Hepatocyte (in vitro differentiated cells): ENCODE data around the gene SYPL2. TPM values are rescaled to one million over a fixed set of nuclear protein-coding genes. Genes with fewer than 3 reads are reported as not detected.

Experiments used
- DNase-seq: peaks from one replicate; pipeline ENCODE4 v3.0.0-alpha.2; 2016; ENCODE audit warnings: low spot score
- H2AFZ ChIP-seq: fragments of 200-600 bp; sonication (generic); 2 replicates; pipeline ENCODE4 v1.6.0; 2016; ENCODE audit warnings: antibody characterized with exemption, mild to moderate bottlenecking
- H3K27ac ChIP-seq: fragments of 200-600 bp; sonication (generic); 2 replicates; pipeline ENCODE4 v1.5.1; 2016; ENCODE audit warnings: mild to moderate bottlenecking
- H3K27me3 ChIP-seq: fragments of 200-600 bp; sonication (generic); 2 replicates; pipeline ENCODE4 v1.6.1; 2016
- H3K36me3 ChIP-seq: fragments of 200-600 bp; sonication (generic); replicated peaks from 2 replicates; pipeline ENCODE4 v1.5.1; 2016; ENCODE audit warnings: low read depth; ENCODE audit not compliant: insufficient read depth
- H3K4me1 ChIP-seq: fragments of 200-600 bp; sonication (generic); 2 replicates; pipeline ENCODE4 v1.5.1; 2016; ENCODE audit warnings: mild to moderate bottlenecking, moderate library complexity; ENCODE audit not compliant: insufficient read depth
- H3K4me2 ChIP-seq: fragments of 200-600 bp; sonication (generic); 2 replicates; pipeline ENCODE4 v1.6.0; 2016
- H3K4me3 ChIP-seq: fragments of 200-600 bp; sonication (generic); 2 replicates; pipeline ENCODE4 v1.5.1; 2016; ENCODE audit warnings: mild to moderate bottlenecking
- H3K79me2 ChIP-seq: fragments of 200-600 bp; sonication (generic); 2 replicates; pipeline ENCODE4 v1.6.0; 2017; ENCODE audit warnings: mild to moderate bottlenecking
- H3K9me2 ChIP-seq: fragments of 200-600 bp; sonication (generic); replicated peaks from 2 replicates; pipeline ENCODE4 v1.6.0; 2017; ENCODE audit warnings: mild to moderate bottlenecking; ENCODE audit not compliant: insufficient read depth
- H3K9me3 ChIP-seq: fragments of 200-600 bp; sonication (generic); 2 replicates; pipeline ENCODE4 v1.5.1; 2016; ENCODE audit warnings: low read depth, mild to moderate bottlenecking
- H4K20me1 ChIP-seq: fragments of 200-600 bp; sonication (generic); 2 replicates; pipeline ENCODE4 v1.6.0; 2016; ENCODE audit warnings: mild to moderate bottlenecking; ENCODE audit not compliant: insufficient read depth, poor library complexity, severe bottlenecking
- CTCF ChIP-seq: fragments of 200-600 bp; sonication (generic); IDR thresholded peaks from 2 replicates; pipeline ENCODE4 v1.5.1; 2016; ENCODE audit warnings: antibody characterized with exemption, mild to moderate bottlenecking; ENCODE audit not compliant: poor library complexity
- EZH2 ChIP-seq: fragments of 200-600 bp; sonication (generic); IDR thresholded peaks from 2 replicates; pipeline ENCODE4 v1.6.1; 2016; ENCODE audit warnings: antibody characterized with exemption, mild to moderate bottlenecking, borderline replicate concordance
- EZH2phosphoT487 ChIP-seq: fragments of 200-600 bp; sonication (generic); IDR thresholded peaks from one replicate; pipeline ENCODE4 v1.6.1; 2018; ENCODE audit warnings: antibody characterized with exemption, mild to moderate bottlenecking, low read depth, moderate library complexity; ENCODE audit not compliant: unreplicated experiment, severe bottlenecking
- WGBS: methylation state at CpG from one replicate; pipeline ENCODE4 v1.1.6; 2016; ENCODE audit warnings: low lambda C conversion rate; ENCODE audit errors: missing lambda C conversion rate; 5-methylcytosine and 5-hydroxymethylcytosine counted together
- polyA plus RNA-seq: library from polyadenylated mRNA; unstranded; fragments of >200 nt; fragmentation: Nextera tagmentation; extraction: Ambion mirVana; gene quantifications from 2 replicates; pipeline ENCODE4 v1.2.1, GENCODE V29; 2016
- total RNA-seq: library from RNA; depleted of rRNA; stranded (reverse); fragments of >200 nt; gene quantifications from 2 replicates; pipeline ENCODE4 v1.2.3, GENCODE V29; 2014

The SYPL2 gene
- total and polyA plus RNA-seq, 2 experiments from 2014 or later, result 2.0 to 3.0 TPM

- DNase-seq, result no peak
- WGBS, result 99% methylated on average over 12 of the region's 12 CpGs
- Histone ChIP-seq H3K4me3 (no peak overlapping the region), H2AFZ (no peak overlapping the region), H3K36me3 (no peaks in the 10 kb centered on the region), H4K20me1 (no peaks in the 10 kb centered on the region), H3K27ac (no peak overlapping the region), H3K27me3 (no peaks in the 10 kb centered on the region), H3K79me2 (peaks cover 10% of the 10 kb centered on the region), H3K9me2 (no peaks in the 10 kb centered on the region), H3K4me1 (peaks cover 8% of the 10 kb centered on the region), H3K9me3 (no peaks in the 10 kb centered on the region), H3K4me2 (no peak overlapping the region)
- no peak for TF ChIP-seq EZH2phosphoT487
- TF ChIP-seq CTCF, result no peak
- no peak for TF ChIP-seq EZH2
Observed at GRCh38 chr1:109488696-109489095, 22.4 kb downstream of the SYPL2 start.

DNA sequence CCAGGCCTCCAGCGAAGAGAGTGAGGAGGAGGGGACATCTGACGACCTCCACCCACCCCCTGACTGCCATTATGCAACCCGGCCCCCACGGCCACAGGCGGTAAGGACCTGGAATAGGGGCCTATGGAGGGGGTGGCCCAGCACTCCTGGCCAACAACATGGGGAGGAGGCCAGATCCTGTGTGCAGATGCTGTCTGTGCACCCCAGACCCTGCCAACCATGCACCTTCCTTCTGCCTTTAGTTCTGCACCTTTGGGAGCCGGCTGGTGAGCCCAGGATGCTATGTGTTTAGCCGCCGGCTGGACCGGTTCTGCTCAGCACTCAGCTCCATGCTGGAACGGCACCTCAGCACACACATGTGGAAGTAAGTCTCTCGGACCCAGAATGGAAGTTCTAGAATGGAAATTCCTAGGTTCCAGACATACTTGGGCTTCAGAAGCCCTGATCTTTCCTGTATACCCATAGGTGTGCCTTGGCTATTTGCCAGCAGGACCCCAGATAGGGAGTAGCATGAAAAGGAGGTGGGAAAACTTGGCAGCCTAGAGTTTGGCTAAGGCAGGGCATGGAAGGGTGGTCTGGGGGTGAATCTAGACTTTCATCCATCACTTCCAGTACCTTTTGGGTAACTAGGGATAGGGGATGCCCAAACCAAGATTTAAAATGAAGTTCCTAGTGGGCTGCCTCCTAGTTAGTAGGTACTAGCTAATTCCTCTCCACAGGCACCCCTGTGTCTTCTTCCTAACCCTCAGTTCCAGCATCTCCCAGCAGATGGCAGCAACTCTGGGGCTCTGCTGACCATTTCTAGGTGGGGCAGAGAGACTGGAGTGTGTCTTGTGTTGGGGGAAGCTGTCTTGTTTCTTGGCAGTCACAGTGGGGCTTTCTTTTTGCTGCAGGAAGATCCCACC is 23.9 kb downstream of the SYPL2 start:
- Histone ChIP-seq H3K9me3 (no peaks in the 10 kb centered on the region), H3K4me1 (peaks cover 7% of the 10 kb centered on the region), H3K4me2 (no peak overlapping the region), H4K20me1 (no peaks in the 10 kb centered on the region), H3K4me3 (no peak overlapping the region), H3K27ac (no peak overlapping the region), H3K9me2 (no peaks in the 10 kb centered on the region), H3K36me3 (no peaks in the 10 kb centered on the region), H2AFZ (no peak overlapping the region), H3K27me3 (no peaks in the 10 kb centered on the region), H3K79me2 (peaks cover 9% of the 10 kb centered on the region)
- WGBS, result 92% methylated on average over 11 of the region's 11 CpGs
- TF ChIP-seq EZH2 (no peak), EZH2phosphoT487 (no peak), CTCF (peak; percentile 75)
- peak; percentile 78 for DNase-seq

DNA sequence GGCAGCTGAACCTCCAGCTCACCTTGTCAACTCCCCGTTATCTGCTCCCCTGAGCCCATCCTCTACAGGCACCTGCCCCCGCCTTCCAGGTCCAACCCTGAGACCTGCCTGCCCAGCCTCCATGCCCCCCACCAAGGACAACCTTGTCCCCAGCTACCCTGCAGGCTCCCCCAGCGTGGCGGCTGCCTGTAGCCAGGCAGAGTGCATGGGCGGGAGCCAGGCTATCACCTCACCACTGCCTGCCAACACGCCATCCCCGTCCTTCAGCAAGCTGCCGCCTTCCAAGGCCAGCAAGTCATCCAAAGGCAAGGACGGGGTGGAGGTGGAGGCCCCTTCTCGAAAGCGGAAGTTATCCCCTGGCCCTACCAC is 24.6 kb downstream of the SYPL2 start:
- no peaks in the 10 kb centered on the region for H3K9me2 ChIP-seq
- H3K9me3 ChIP-seq, result no peaks in the 10 kb centered on the region
- no peaks in the 10 kb centered on the region for H3K27me3 ChIP-seq
- no peak overlapping the region for H3K4me3 ChIP-seq
- TF ChIP-seq EZH2phosphoT487 (no peak), CTCF (no peak), EZH2 (no peak)
- no peak overlapping the region for H3K27ac ChIP-seq
- peaks cover 14% of the 10 kb centered on the region for H3K79me2 ChIP-seq
- DNase-seq, result no peak
- H2AFZ ChIP-seq, result no peak overlapping the region
- 92% methylated on average over 11 of the region's 11 CpGs for WGBS
- peaks cover 7% of the 10 kb centered on the region for H3K4me1 ChIP-seq
- no peaks in the 10 kb centered on the region for H3K36me3 ChIP-seq
- no peaks in the 10 kb centered on the region for H4K20me1 ChIP-seq
- no peak overlapping the region for H3K4me2 ChIP-seq

- Histone ChIP-seq H2AFZ (no peak overlapping the region), H3K4me1 (peaks cover 7% of the 10 kb centered on the region), H3K79me2 (peaks cover 14% of the 10 kb centered on the region), H3K4me2 (no peak overlapping the region), H3K36me3 (no peaks in the 10 kb centered on the region), H3K4me3 (no peak overlapping the region), H3K9me2 (no peaks in the 10 kb centered on the region), H3K27me3 (no peaks in the 10 kb centered on the region), H3K27ac (no peak overlapping the region), H4K20me1 (no peaks in the 10 kb centered on the region), H3K9me3 (no peaks in the 10 kb centered on the region)
- no peak for DNase-seq
- WGBS, result 90% methylated on average over 8 of the region's 8 CpGs
- no peak for TF ChIP-seq EZH2
- TF ChIP-seq EZH2phosphoT487, result no peak
- TF ChIP-seq CTCF, result no peak
Observed at GRCh38 chr1:109491372-109491771, 25.0 kb downstream of the SYPL2 start.
